Upper lobe of left lung (tissue), 4 donors: ENCODE measurements around the gene CCDC78.

Experiments
- CTCF ChIP-seq, 6 experiments: fragments of 450-650 bp in 4 of 6; fragments of 200-600 bp in 2 of 6; sonication (generic) in 2 of 6; IDR thresholded peaks; one replicate each; pipeline ENCODE4 v1.5.1; 2016 to 2019; ENCODE audit warnings: antibody characterized with exemption in 6 of 6
- EP300 ChIP-seq, 4 donors: sonication (generic); formaldehyde crosslinking; IDR thresholded peaks; one replicate each; pipeline ENCODE4 v1.5.1; 2017; ENCODE audit warnings: antibody characterized with exemption in 4 of 4, control low read depth in 2 of 4
- POLR2A ChIP-seq, 4 donors: fragments of 450-650 bp; IDR thresholded peaks; one replicate each; pipeline ENCODE4 v1.5.1; 2016 to 2017; ENCODE audit warnings: antibody characterized with exemption in 4 of 4, mild to moderate bottlenecking in 2 of 4

GRCh38 chr16:752007-752312, 25.7 kb upstream of the CCDC78 start:
- TF ChIP-seq CTCF (IDR thresholded peaks at IDR 0.05) (no peak), POLR2A (IDR thresholded peaks at IDR 0.05) (no peak), EP300 (IDR thresholded peaks at IDR 0.05) (no peak)
